HepG2 (cell line): Measurements from ENCODE around the gene CLDN5. TPM values are rescaled to one million over a fixed set of nuclear protein-coding genes. Genes with fewer than 3 reads are reported as not detected.

Source experiments
- ATAC-seq: fragments of 200-7000 bp; cut with Tn5 transposase; 3 replicates; pipeline ENCODE4 v1.9.1; 2020; ENCODE audit warnings: mild to moderate bottlenecking, moderate library complexity
- BruUV-seq: library from RNA; stranded (reverse); fragments of 400-500 nt; replicated peaks from 2 replicates; lab custom pipeline; 2021; lab: Mats Ljungman, UMichigan
- CTCF ChIA-PET: fragments of 300-600 bp; formaldehyde crosslinking; extraction: SDS; loops from one replicate; lab custom pipeline; 2021; ENCODE audit warnings: low total read pairs, inconsistent platforms, low intra/inter-chr PET ratio; lab: Yijun Ruan, JAX
- POLR2A ChIA-PET: fragments of 350-600 bp; sonication (Branson Sonifier 250); formaldehyde crosslinking; loops from one replicate; lab custom pipeline; 2020; ENCODE audit warnings: antibody characterized with exemption, inconsistent platforms; lab: Yijun Ruan, JAX
- DNase-seq: peaks from one replicate; pipeline ENCODE4 v3.0.0-alpha.2; 2015; ENCODE audit warnings: low spot score
- FAIRE-seq: peaks from 3 replicates; lab custom pipeline; 2011; peaks lifted over from hg19 to GRCh38; lab: Jason Lieb, UNC
- H2AFZ ChIP-seq: one replicate; pipeline ENCODE4 v1.6.1; 2011; ENCODE audit warnings: low read length, inconsistent platforms
- H3K27ac ChIP-seq: fragments of 300-600 bp; 3 replicates; pipeline ENCODE4 v1.8.0; 2011; ENCODE audit warnings: mixed run types, mild to moderate bottlenecking, mixed read lengths, low read length, inconsistent platforms; ENCODE audit not compliant: insufficient read depth; ENCODE audit errors: extremely low read length
- H3K27me3 ChIP-seq, 2 experiments: fragments of 200-600 bp in 1 of 2; 2 replicates in 1 of 2; 3 replicates in 1 of 2; pipeline versions ENCODE4 v1.6.0 to v1.8.0; 2011; ENCODE audit warnings: low read length in 2 of 2, mild to moderate bottlenecking in 2 of 2, moderate library complexity in 2 of 2, inconsistent platforms in 1 of 2; ENCODE audit not compliant: insufficient read depth in 2 of 2, control insufficient read depth in 1 of 2
- H3K36me3 ChIP-seq, 2 experiments: fragments of 200-600 bp in 1 of 2; replicated peaks in 1 of 2; 2 replicates in 1 of 2; 3 replicates in 1 of 2; pipeline versions ENCODE4 v1.5.1 to v1.8.0; 2011; ENCODE audit warnings: low read length in 2 of 2, inconsistent platforms in 1 of 2; ENCODE audit not compliant: insufficient read depth in 2 of 2, control insufficient read depth in 1 of 2
- H3K4me1 ChIP-seq: 2 replicates; pipeline ENCODE4 v1.5.1; 2012; ENCODE audit warnings: low read length, inconsistent platforms; ENCODE audit not compliant: insufficient read depth
- H3K4me2 ChIP-seq: 2 replicates; pipeline ENCODE4 v1.6.0; 2011; ENCODE audit warnings: low read depth, low read length, inconsistent platforms
- H3K4me3 ChIP-seq, 3 experiments: fragments of 200-600 bp in 1 of 3; sonication (generic), shearing (Covaris generic) in 1 of 3; replicated peaks in 1 of 3; 2 replicates each; pipeline ENCODE4 v1.5.1; 2011 to 2016; ENCODE audit warnings: low read length in 3 of 3, inconsistent platforms in 2 of 3, low read depth in 2 of 3, mild to moderate bottlenecking in 2 of 3, control low read depth in 1 of 3, mixed read lengths in 1 of 3; ENCODE audit not compliant: insufficient read depth in 1 of 3
- H3K79me2 ChIP-seq: one replicate; pipeline ENCODE4 v1.6.1; 2011; ENCODE audit warnings: low read length, inconsistent platforms; ENCODE audit not compliant: insufficient read depth
- H3K9ac ChIP-seq: 2 replicates; pipeline ENCODE4 v1.6.0; 2011; ENCODE audit warnings: mild to moderate bottlenecking, low read depth, low read length, inconsistent platforms; ENCODE audit not compliant: insufficient read depth
- H3K9me3 ChIP-seq: 2 replicates; pipeline ENCODE4 v1.5.1; 2012; ENCODE audit warnings: mild to moderate bottlenecking, low read length
- H4K20me1 ChIP-seq: 2 replicates; pipeline ENCODE4 v1.6.0; 2011; ENCODE audit warnings: inconsistent platforms, mild to moderate bottlenecking, low read length, moderate library complexity; ENCODE audit not compliant: insufficient read depth
- ELF1 ChIP-seq: sonication (generic); formaldehyde crosslinking; IDR thresholded peaks from 2 replicates; pipeline ENCODE4 v1.4.0; 2020; ENCODE audit warnings: missing genetic modification reagents
- EZH2 ChIP-seq: conservative IDR thresholded peaks from 2 replicates; pipeline ENCODE4 v1.6.1; 2012; ENCODE audit warnings: mild to moderate bottlenecking, low read depth, low read length, moderate library complexity
- FOXO4 ChIP-seq: sonication (generic); formaldehyde crosslinking; conservative IDR thresholded peaks from 2 replicates; pipeline ENCODE4 v1.8.1; 2023; ENCODE audit warnings: missing genetic modification reagents
- GRHL1 ChIP-seq: sonication (generic); formaldehyde crosslinking; conservative IDR thresholded peaks from 2 replicates; pipeline ENCODE4 v1.8.0; 2022; ENCODE audit warnings: missing genetic modification reagents
- JUNB ChIP-seq: sonication (generic); formaldehyde crosslinking; IDR thresholded peaks from 2 replicates; pipeline ENCODE4 v1.8.0; 2022; ENCODE audit warnings: missing genetic modification reagents, mild to moderate bottlenecking, borderline replicate concordance
- KDM3A ChIP-seq: IDR thresholded peaks from 2 replicates; pipeline ENCODE4 v1.6.1; 2018; ENCODE audit warnings: low read depth, missing compliant biosample characterization
- SMC3 ChIP-seq: IDR thresholded peaks from 2 replicates; pipeline ENCODE4 v1.6.1; 2011; ENCODE audit warnings: low read length, improper control_type of control experiment
- SRF ChIP-seq: IDR thresholded peaks from 2 replicates; pipeline ENCODE4 v1.6.1; 2011; ENCODE audit warnings: mild to moderate bottlenecking, low read depth, low read length, moderate library complexity
- TBX2 ChIP-seq: sonication (generic); formaldehyde crosslinking; IDR thresholded peaks from 2 replicates; pipeline ENCODE4 v1.5.0; 2020; ENCODE audit warnings: missing genetic modification reagents, mild to moderate bottlenecking, borderline replicate concordance
- TFAP4 ChIP-seq: sonication (generic); IDR thresholded peaks from 2 replicates; pipeline ENCODE4 v1.6.1; 2016; ENCODE audit warnings: low read depth, borderline replicate concordance
- XRCC5 ChIP-seq: fragments of 200-400 bp; formaldehyde crosslinking; optimal IDR thresholded peaks from 2 replicates; pipeline ENCODE3; 2017; ENCODE audit warnings: mild to moderate bottlenecking, low read length
- ZNF205 ChIP-seq: IDR thresholded peaks from 2 replicates; pipeline ENCODE4 v1.6.1; 2018; ENCODE audit warnings: missing biosample characterization, missing genetic modification reagents
- ZNF850 ChIP-seq: sonication (generic); formaldehyde crosslinking; conservative IDR thresholded peaks from 2 replicates; pipeline ENCODE4 v1.9.0; 2021; ENCODE audit warnings: mild to moderate bottlenecking, missing genetic modification reagents
- ZNF879 ChIP-seq: sonication (generic); formaldehyde crosslinking; IDR thresholded peaks from 2 replicates; pipeline ENCODE4 v1.8.1; 2023; ENCODE audit warnings: missing genetic modification reagents
- WGBS: methylation state at CpG from one replicate; pipeline ENCODE4 v1.1.6; 2017; ENCODE audit warnings: low lambda C conversion rate; 5-methylcytosine and 5-hydroxymethylcytosine counted together
- in situ Hi-C: cut with HindIII; loops from 2 replicates; pipeline ENCODE4 v1.10.0; 2017; ENCODE audit warnings: low pct_unique_long_range_greater_than_20kb; ENCODE audit not compliant: extremely low pct_ligation_motif_present
- intact Hi-C: fragments of 100-400 bp; cut with micrococcal nuclease; formaldehyde crosslinking; loops from one replicate; pipeline ENCODE4 v1.10.0; 2022; ENCODE audit not compliant: unreplicated experiment
- polyA plus RNA-seq, 8 experiments: library from polyadenylated mRNA; depleted of rRNA in 3 of 8; stranded (reverse) in 7 of 8; unstranded in 1 of 8; fragments of >200 nt; fragmentation: Illumina TruSeq in 4 of 8; extraction: Trizol in 4 of 8; gene quantifications; 2 replicates each; pipeline versions ENCODE4 v1.2.1 to v1.2.3, GENCODE V29; 2011 to 2016; ENCODE audit warnings: low read depth in 4 of 8, missing spikeins in 1 of 8, mixed read lengths in 1 of 8; ENCODE audit not compliant: insufficient read depth in 1 of 8
- total RNA-seq, 5 experiments: library from RNA; depleted of rRNA; stranded (reverse); fragments of >200 nt; fragmentation: Illumina TruSeq; extraction: Trizol; gene quantifications; 2 replicates each; pipeline ENCODE4 v1.2.3, GENCODE V29; 2016; ENCODE audit warnings: low read depth in 1 of 5

CLDN5 gene
- total and polyA plus RNA-seq, 2 of the 13 experiments (the other 11 are each of a cell fraction or from before 2014, with no cell fraction given): not detected

- TF ChIP-seq GRHL1 (CRISPR knock-in tag): no peak
- TF ChIP-seq ELF1 (CRISPR knock-in tag): no peak
- no peak for TF ChIP-seq XRCC5
- no peak for TF ChIP-seq ZNF205 (CRISPR knock-in tag)
- no peak for TF ChIP-seq TBX2 (CRISPR knock-in tag)
These were observed 25.4 kb downstream of the CLDN5 start (continued) for GRCh38 chr22:19498866-19499190.

GRCh38 chr22:19498154-19498865 is 25.9 kb downstream of the CLDN5 start:
- H2AFZ ChIP-seq: no peak overlapping the region
- FAIRE-seq (no peak), DNase-seq (no peak)
- ChIA-PET POLR2A (no interaction called here), CTCF (no interaction called here)
- no peaks in the 10 kb centered on the region for H3K27me3 ChIP-seq
- H3K9ac ChIP-seq: no peak overlapping the region
- no TSS peak for BruUV-seq
- no peak overlapping the region for H3K27ac ChIP-seq
- no peak overlapping the region for H3K4me3 ChIP-seq
- peaks cover 6 to 46% of the 10 kb centered on the region in 2 experiments; a peak in 4 of 5 replicates for H3K36me3 ChIP-seq
- TF ChIP-seq FOXO4 (CRISPR knock-in tag) (no peak), JUNB (CRISPR knock-in tag) (no peak), SRF (no peak), ZNF850 (CRISPR knock-in tag) (no peak), TFAP4 (no peak), KDM3A (CRISPR knock-in tag) (no peak), EZH2 (no peak), ZNF879 (CRISPR knock-in tag) (no peak), SMC3 (no peak)
- TF ChIP-seq, all 625 proteins: peak for 0
- in situ Hi-C loops: no loop called here
- ATAC-seq: no peak
- no peaks in the 10 kb centered on the region for H3K9me3 ChIP-seq
- H3K4me1 ChIP-seq: no peaks in the 10 kb centered on the region
- WGBS: 89% methylated on average over 1 of the region's 7 CpGs
- intact Hi-C loops: no loop called here
- no peaks in the 10 kb centered on the region for H3K79me2 ChIP-seq
- no peaks in the 10 kb centered on the region for H4K20me1 ChIP-seq
- H3K4me2 ChIP-seq: no peak overlapping the region
